ENCODE data around the gene HID1.

Gene HID1

GRCh38 chr17:74957935-74958740 lies 14.4 kb downstream of the HID1 start:
- H3K4me1 ChIP-seq (ENCODE audit: insufficient read depth, low read length) = no peaks in the 10 kb centered on the region
- H3K27me3 ChIP-seq (ENCODE audit: insufficient read depth, low read length) = peaks cover 27% of the 10 kb centered on the region
- H3K9me3 ChIP-seq (ENCODE audit: low read length) = no peaks in the 10 kb centered on the region
- no peaks in the 10 kb centered on the region for H3K36me3 ChIP-seq (ENCODE audit: insufficient read depth, low read length)
- no peak overlapping the region for H2AFZ ChIP-seq (ENCODE audit: low read depth, low read length)
- no peak overlapping the region for H3K4me3 ChIP-seq (ENCODE audit: low read length)

- Histone ChIP-seq H3K27me3 (ENCODE audit: insufficient read depth, low read length) (peaks cover 32% of the 10 kb centered on the region), H3K4me1 (ENCODE audit: insufficient read depth, low read length) (no peaks in the 10 kb centered on the region), H3K9me3 (ENCODE audit: low read length) (no peaks in the 10 kb centered on the region), H3K4me3 (ENCODE audit: low read length) (no peak overlapping the region), H2AFZ (ENCODE audit: low read depth, low read length) (no peak overlapping the region), H3K36me3 (ENCODE audit: insufficient read depth, low read length) (no peaks in the 10 kb centered on the region)
Measured at GRCh38 chr17:74956093-74956492, 16.5 kb downstream of the HID1 start.

- H3K9me3 ChIP-seq (ENCODE audit: low read length) = no peaks in the 10 kb centered on the region
- H3K4me1 ChIP-seq (ENCODE audit: insufficient read depth, low read length) = no peaks in the 10 kb centered on the region
- no peak overlapping the region for H3K4me3 ChIP-seq (ENCODE audit: low read length)
- H3K27me3 ChIP-seq (ENCODE audit: insufficient read depth, low read length) = peaks cover 35% of the 10 kb centered on the region
- H2AFZ ChIP-seq (ENCODE audit: low read depth, low read length) = no peak overlapping the region
- no peaks in the 10 kb centered on the region for H3K36me3 ChIP-seq (ENCODE audit: insufficient read depth, low read length)
Measured at GRCh38 chr17:74954665-74955421, 17.7 kb downstream of the HID1 start.

GRCh38 chr17:74954115-74954514 lies 18.4 kb downstream of the HID1 start:
- Histone ChIP-seq H2AFZ (ENCODE audit: low read depth, low read length) (no peak overlapping the region), H3K27me3 (ENCODE audit: insufficient read depth, low read length) (peaks cover 35% of the 10 kb centered on the region), H3K4me3 (ENCODE audit: low read length) (no peak overlapping the region), H3K9me3 (ENCODE audit: low read length) (no peaks in the 10 kb centered on the region), H3K36me3 (ENCODE audit: insufficient read depth, low read length) (no peaks in the 10 kb centered on the region), H3K4me1 (ENCODE audit: insufficient read depth, low read length) (no peaks in the 10 kb centered on the region)

- H2AFZ ChIP-seq (ENCODE audit: low read depth, low read length) = no peak overlapping the region
- no peaks in the 10 kb centered on the region for H3K36me3 ChIP-seq (ENCODE audit: insufficient read depth, low read length)
- no peak overlapping the region for H3K4me3 ChIP-seq (ENCODE audit: low read length)
- H3K4me1 ChIP-seq (ENCODE audit: insufficient read depth, low read length) = no peaks in the 10 kb centered on the region
- H3K9me3 ChIP-seq (ENCODE audit: low read length) = no peaks in the 10 kb centered on the region
- H3K27me3 ChIP-seq (ENCODE audit: insufficient read depth, low read length) = peaks cover 35% of the 10 kb centered on the region
Measured at GRCh38 chr17:74953134-74953687, 19.3 kb downstream of the HID1 start.

- Histone ChIP-seq H3K36me3 (ENCODE audit: insufficient read depth, low read length) (no peaks in the 10 kb centered on the region), H2AFZ (ENCODE audit: low read depth, low read length) (no peak overlapping the region), H3K9me3 (ENCODE audit: low read length) (no peaks in the 10 kb centered on the region), H3K4me1 (ENCODE audit: insufficient read depth, low read length) (no peaks in the 10 kb centered on the region), H3K27me3 (ENCODE audit: insufficient read depth, low read length) (peaks cover 42% of the 10 kb centered on the region), H3K4me3 (ENCODE audit: low read length) (no peak overlapping the region)
Measured at GRCh38 chr17:74952431-74953133, 20.0 kb downstream of the HID1 start.

GRCh38 chr17:74951680-74952421 lies 20.7 kb downstream of the HID1 start:
- H3K36me3 ChIP-seq (ENCODE audit: insufficient read depth, low read length) = no peaks in the 10 kb centered on the region
- H3K27me3 ChIP-seq (ENCODE audit: insufficient read depth, low read length) = peaks cover 48% of the 10 kb centered on the region
- no peak overlapping the region for H3K4me3 ChIP-seq (ENCODE audit: low read length)
- H2AFZ ChIP-seq (ENCODE audit: low read depth, low read length) = no peak overlapping the region
- no peaks in the 10 kb centered on the region for H3K4me1 ChIP-seq (ENCODE audit: insufficient read depth, low read length)
- H3K9me3 ChIP-seq (ENCODE audit: low read length) = no peaks in the 10 kb centered on the region

- no peak overlapping the region for H2AFZ ChIP-seq (ENCODE audit: low read depth, low read length)
- H3K4me1 ChIP-seq (ENCODE audit: insufficient read depth, low read length) = no peaks in the 10 kb centered on the region
- H3K36me3 ChIP-seq (ENCODE audit: insufficient read depth, low read length) = no peaks in the 10 kb centered on the region
- no peaks in the 10 kb centered on the region for H3K9me3 ChIP-seq (ENCODE audit: low read length)
- no peak overlapping the region for H3K4me3 ChIP-seq (ENCODE audit: low read length)
- peaks cover 50% of the 10 kb centered on the region for H3K27me3 ChIP-seq (ENCODE audit: insufficient read depth, low read length)
Measured at GRCh38 chr17:74951065-74951464, 21.5 kb downstream of the HID1 start.

GRCh38 chr17:74950207-74950606 lies 22.4 kb downstream of the HID1 start:
- Histone ChIP-seq H3K9me3 (ENCODE audit: low read length) (no peaks in the 10 kb centered on the region), H3K27me3 (ENCODE audit: insufficient read depth, low read length) (peaks cover 51% of the 10 kb centered on the region), H3K36me3 (ENCODE audit: insufficient read depth, low read length) (no peaks in the 10 kb centered on the region), H3K4me1 (ENCODE audit: insufficient read depth, low read length) (no peaks in the 10 kb centered on the region), H2AFZ (ENCODE audit: low read depth, low read length) (no peak overlapping the region), H3K4me3 (ENCODE audit: low read length) (no peak overlapping the region)

GRCh38 chr17:74949455-74950115 lies 23.0 kb downstream of the HID1 start:
- Histone ChIP-seq H3K4me3 (ENCODE audit: low read length) (no peak overlapping the region), H3K4me1 (ENCODE audit: insufficient read depth, low read length) (no peaks in the 10 kb centered on the region), H2AFZ (ENCODE audit: low read depth, low read length) (no peak overlapping the region), H3K27me3 (ENCODE audit: insufficient read depth, low read length) (peaks cover 52% of the 10 kb centered on the region), H3K9me3 (ENCODE audit: low read length) (no peaks in the 10 kb centered on the region), H3K36me3 (ENCODE audit: insufficient read depth, low read length) (no peaks in the 10 kb centered on the region)

GRCh38 chr17:74947041-74947754 lies 25.4 kb downstream of the HID1 start:
- H3K9me3 ChIP-seq (ENCODE audit: low read length) = no peaks in the 10 kb centered on the region
- no peak overlapping the region for H3K4me3 ChIP-seq (ENCODE audit: low read length)
- no peaks in the 10 kb centered on the region for H3K36me3 ChIP-seq (ENCODE audit: insufficient read depth, low read length)
- H2AFZ ChIP-seq (ENCODE audit: low read depth, low read length) = no peak overlapping the region
- no peaks in the 10 kb centered on the region for H3K4me1 ChIP-seq (ENCODE audit: insufficient read depth, low read length)
- peaks cover 64% of the 10 kb centered on the region for H3K27me3 ChIP-seq (ENCODE audit: insufficient read depth, low read length)

GRCh38 chr17:74946641-74947040 lies 25.9 kb downstream of the HID1 start:
- Histone ChIP-seq H3K4me3 (ENCODE audit: low read length) (no peak overlapping the region), H3K27me3 (ENCODE audit: insufficient read depth, low read length) (peaks cover 68% of the 10 kb centered on the region)

More at GRCh38 chr17:74946641-74947040, 25.9 kb downstream of the HID1 start:
- no peak overlapping the region for H2AFZ ChIP-seq (ENCODE audit: low read depth, low read length)
- no peaks in the 10 kb centered on the region for H3K36me3 ChIP-seq (ENCODE audit: insufficient read depth, low read length)
- no peaks in the 10 kb centered on the region for H3K9me3 ChIP-seq (ENCODE audit: low read length)
- no peaks in the 10 kb centered on the region for H3K4me1 ChIP-seq (ENCODE audit: insufficient read depth, low read length)
